Fibroblast of the aortic adventitia (primary cell): ENCODE results near the gene DGLUCY. TPM values are rescaled to one million over a fixed set of nuclear protein-coding genes. Genes with fewer than 3 reads are reported as not detected.

Source experiments
- DNase-seq: peaks from one replicate; pipeline ENCODE4 v3.0.0-alpha.2; 2010; ENCODE audit warnings: low read depth
- H3K4me3 ChIP-seq: 2 replicates; pipeline ENCODE4 v1.5.1; 2011; ENCODE audit warnings: low read depth, mild to moderate bottlenecking, control low read depth, low read length, moderate library complexity
- total RNA-seq: library from RNA; depleted of rRNA; stranded (reverse); fragments of >200 nt; gene quantifications from 2 replicates; pipeline ENCODE4 v1.2.3, GENCODE V29; 2012; ENCODE audit warnings: low replicate concordance
- TF ChIP-seq, protein P1 (sequence below): IDR thresholded peaks from 2 replicates; pipeline ENCODE4 v1.5.1; 2011; ENCODE audit warnings: mild to moderate bottlenecking, low read length, control low read depth, inconsistent platforms; ENCODE audit not compliant: insufficient read depth

The DGLUCY gene
- total RNA-seq, 1 donor: 42.6 TPM

DNA sequence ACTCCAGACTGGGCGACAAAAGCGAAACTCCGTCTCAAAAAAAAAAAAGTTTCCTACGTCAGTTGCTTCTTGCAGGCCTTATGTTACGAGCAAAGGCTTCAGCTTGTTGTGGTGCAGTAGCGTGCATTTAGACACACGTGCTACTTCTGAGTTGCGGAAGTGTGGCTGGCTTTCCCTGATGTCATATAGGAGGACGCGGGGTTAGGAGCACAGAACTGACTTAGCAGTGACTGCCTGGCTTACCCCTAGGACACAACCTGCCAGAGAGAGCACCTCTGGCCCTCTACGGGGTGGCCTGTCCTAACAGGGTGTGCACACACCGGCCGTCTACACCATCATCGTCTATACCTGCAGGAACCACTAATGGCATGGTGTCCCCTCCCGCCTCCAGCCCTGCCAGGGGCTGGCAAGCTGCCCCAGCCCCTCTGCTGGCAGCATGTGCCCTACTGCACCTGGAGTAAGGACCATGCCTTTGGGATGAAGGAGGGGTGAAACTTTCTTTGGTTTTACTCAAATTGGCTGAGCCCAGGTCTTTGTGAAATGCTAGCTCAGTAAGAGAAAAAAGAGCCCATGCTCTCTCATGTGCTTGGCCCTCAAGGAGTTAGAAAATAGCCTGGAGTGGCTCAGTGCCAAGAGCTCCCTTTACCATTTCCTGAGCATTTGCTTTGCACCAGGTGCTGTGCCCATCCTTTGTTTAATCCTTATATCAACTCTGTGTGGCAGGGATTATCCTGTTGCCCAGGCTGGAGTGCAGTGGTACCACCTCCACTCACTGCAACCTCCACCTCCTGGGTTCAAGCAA, 132.4 kb downstream of the DGLUCY start:
- TF ChIP-seq, protein P1, sequence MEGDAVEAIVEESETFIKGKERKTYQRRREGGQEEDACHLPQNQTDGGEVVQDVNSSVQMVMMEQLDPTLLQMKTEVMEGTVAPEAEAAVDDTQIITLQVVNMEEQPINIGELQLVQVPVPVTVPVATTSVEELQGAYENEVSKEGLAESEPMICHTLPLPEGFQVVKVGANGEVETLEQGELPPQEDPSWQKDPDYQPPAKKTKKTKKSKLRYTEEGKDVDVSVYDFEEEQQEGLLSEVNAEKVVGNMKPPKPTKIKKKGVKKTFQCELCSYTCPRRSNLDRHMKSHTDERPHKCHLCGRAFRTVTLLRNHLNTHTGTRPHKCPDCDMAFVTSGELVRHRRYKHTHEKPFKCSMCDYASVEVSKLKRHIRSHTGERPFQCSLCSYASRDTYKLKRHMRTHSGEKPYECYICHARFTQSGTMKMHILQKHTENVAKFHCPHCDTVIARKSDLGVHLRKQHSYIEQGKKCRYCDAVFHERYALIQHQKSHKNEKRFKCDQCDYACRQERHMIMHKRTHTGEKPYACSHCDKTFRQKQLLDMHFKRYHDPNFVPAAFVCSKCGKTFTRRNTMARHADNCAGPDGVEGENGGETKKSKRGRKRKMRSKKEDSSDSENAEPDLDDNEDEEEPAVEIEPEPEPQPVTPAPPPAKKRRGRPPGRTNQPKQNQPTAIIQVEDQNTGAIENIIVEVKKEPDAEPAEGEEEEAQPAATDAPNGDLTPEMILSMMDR: no peak
- no peak overlapping the region for H3K4me3 ChIP-seq
- no peak for DNase-seq

DNA sequence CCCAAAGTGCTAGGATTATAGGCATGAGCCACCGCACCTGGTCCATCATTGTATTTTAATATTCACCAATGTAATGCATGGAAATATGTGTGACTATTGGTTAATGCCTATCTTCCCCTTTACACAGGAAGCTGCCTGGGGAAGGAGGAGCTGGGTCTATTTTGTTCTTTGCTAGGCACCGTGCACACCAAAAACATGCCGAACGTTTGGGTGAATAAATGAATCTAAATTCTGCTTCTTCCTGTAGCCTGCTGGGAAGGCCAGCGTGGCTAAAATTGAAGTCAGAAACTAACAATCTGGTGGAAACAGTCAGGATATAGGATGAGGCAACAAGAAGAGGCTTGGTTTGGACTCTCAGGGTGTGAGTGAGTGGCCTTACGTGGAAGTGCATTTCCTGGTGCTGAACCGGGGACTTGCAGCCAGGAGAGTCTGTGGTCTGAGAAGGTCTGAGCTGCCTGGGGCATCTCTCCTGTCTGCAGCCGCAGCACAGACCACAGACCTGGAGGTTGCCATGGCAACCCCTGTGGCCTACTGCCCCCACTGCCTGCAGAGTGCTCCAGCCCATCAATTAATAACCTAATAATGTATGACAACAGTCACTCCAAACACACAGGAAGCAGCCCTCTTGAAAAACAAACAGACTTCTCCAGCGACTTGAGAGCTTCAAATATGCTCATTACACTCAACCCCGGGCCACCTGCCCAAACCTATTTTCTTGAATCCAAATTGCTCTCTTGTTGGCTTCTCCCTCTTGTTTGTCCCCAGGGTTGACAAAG, 136.2 kb downstream of the DGLUCY start:
- TF ChIP-seq, protein P1: no peak
- no peak for DNase-seq
- H3K4me3 ChIP-seq: no peak overlapping the region

- no peak overlapping the region for H3K4me3 ChIP-seq
- no peak for DNase-seq
- TF ChIP-seq, protein P1: no peak
Measured at GRCh38 chr14:91250912-91251311, 137.0 kb downstream of the DGLUCY start.

DNA sequence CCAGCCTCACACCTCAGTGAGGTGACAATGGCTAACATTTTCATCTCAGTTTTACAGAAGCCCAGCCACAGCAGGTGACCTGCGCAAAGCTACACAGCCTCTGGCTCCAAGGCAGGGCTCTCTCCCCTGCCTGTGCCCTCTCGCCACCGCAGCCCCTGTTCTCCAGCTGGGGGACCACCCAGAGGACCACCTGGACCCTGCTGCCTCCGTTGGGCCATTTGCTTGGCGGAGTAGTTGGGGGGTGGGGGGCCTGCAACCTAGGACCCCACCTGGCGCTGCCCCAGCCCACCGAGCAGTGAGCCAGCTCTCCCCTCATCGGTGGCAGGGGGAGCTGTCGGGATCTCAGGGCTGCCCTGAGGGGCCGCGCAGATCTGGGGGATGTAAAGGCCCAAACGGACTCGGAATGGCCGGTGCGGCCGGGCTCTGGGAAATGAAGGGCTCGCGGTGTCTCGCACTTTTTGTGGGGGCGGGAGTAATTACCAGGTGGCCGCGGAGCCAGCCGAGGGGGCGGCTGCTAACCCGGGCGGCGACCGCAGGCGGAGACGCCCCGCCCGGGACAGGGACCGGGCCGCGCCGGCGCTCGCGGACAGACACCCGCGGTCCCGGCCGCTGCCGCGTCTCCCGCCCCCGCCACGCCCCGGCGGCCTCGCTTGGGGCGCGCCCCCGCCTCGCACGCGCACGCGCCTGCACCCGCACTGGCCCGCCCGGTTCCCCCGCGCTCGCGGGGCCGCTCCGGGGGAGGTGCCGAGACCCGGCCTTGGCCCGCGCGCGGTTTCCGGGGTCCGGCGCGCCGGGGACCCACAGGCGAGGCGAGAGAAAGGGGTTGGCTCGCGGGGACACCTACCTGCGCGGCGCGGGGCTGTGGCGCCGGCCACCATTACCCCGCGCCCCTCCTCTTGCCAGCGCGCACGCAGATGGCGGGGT, 139.3 kb downstream of the DGLUCY start:
- peak overlapping the region; percentile 60 for H3K4me3 ChIP-seq
- no peak for DNase-seq
- TF ChIP-seq, protein P1: no peak

- peak overlapping the region; percentile 60 for H3K4me3 ChIP-seq
- TF ChIP-seq, protein P1: no peak
- no peak for DNase-seq
Measured at GRCh38 chr14:91253795-91254323, 140.0 kb downstream of the DGLUCY start.

DNA sequence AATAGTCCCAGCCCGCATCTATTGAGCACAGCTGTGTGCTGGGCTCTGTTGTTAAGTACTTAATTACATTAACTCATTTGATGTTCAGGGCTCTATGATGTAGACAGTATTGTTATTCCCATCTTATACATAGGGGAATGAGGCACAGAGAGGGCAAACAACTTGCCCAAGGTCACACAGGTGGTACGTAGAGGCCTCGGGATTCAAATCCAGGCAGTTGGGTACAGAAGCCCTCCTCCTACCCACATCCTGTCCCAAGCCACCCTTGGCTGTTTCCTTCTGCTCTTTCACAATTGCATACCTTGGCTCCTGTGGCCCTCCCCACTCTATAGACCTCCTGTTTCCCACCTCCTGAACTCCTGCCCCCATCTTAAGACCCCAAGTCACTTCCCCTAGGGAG, 140.6 kb downstream of the DGLUCY start:
- TF ChIP-seq, protein P1: no peak
- no peak for DNase-seq
- H3K4me3 ChIP-seq: no peak overlapping the region
